ENCODE data around the gene SCYGR1. TPM values are rescaled to one million over a fixed set of nuclear protein-coding genes. Genes with fewer than 3 reads are reported as not detected.

SCYGR1 gene
- total RNA-seq, 1 experiment from 2014 or later: not detected

GRCh38 chr2:227406177-227407031, 18.7 kb upstream of the SCYGR1 start:
- Histone ChIP-seq H3K79me2 (ENCODE audit: low read length) (no peaks in the 10 kb centered on the region), H3K27me3 (ENCODE audit: low read length) (no peaks in the 10 kb centered on the region), H3K36me3 (ENCODE audit: low read depth, low read length) (no peaks in the 10 kb centered on the region), H4K20me1 (ENCODE audit: low read length) (no peaks in the 10 kb centered on the region), H2AFZ (ENCODE audit: low read length) (peak overlapping the region; percentile 54), H3K4me3 (ENCODE audit: low read length) (no peak overlapping the region), H3K27ac (ENCODE audit: low read length) (peak overlapping the region; percentile 48), H3F3A (ENCODE audit: low read length, unreplicated experiment) (no peaks in the 10 kb centered on the region), H3K9me2 (replicated peaks; ENCODE audit: low read length) (no peaks in the 10 kb centered on the region), H3K4me1 (ENCODE audit: insufficient read depth, low read length) (peaks cover 14% of the 10 kb centered on the region), H3K4me2 (ENCODE audit: low read length) (peak overlapping the region; percentile 59), H3K9me3 (ENCODE audit: low read length) (no peaks in the 10 kb centered on the region), H3K9ac (ENCODE audit: low read length) (peak overlapping the region; percentile 30)
- intact Hi-C loops (cut with micrococcal nuclease): loop anchor here (1.0 to 10.0 kb wide), 6 partner anchors 68 to 468 kb away; partner anchors contain the start of gene DAW1
- CTCF ChIA-PET: interaction anchor here (0.5 to 1.0 kb wide), 6 partner anchors 9 to 359 kb away, joined by 3 to 6 read pairs (median 4); no protein-coding TSS in a partner anchor
- no peak for TF ChIP-seq EZH2phosphoT487 (IDR thresholded peaks at IDR 0.05; ENCODE audit: borderline replicate concordance, low read length)
- peak; percentile 90 for TF ChIP-seq CTCF (conservative IDR thresholded peaks at IDR 0.05; ENCODE audit: low read depth, low read length)
- peak; percentile 91 for ATAC-seq
- peak; percentile 99 for DNase-seq
- BruUV-seq (replicated peaks): TSS peak; percentile 87
- POLR2A ChIA-PET (ENCODE audit: unreplicated experiment): interaction anchor here (0.6 kb wide), 1 partner anchor 1938 kb away, joined by 4 read pairs; no protein-coding TSS in a partner anchor

GRCh38 chr2:227404585-227405271, 17.0 kb upstream of the SCYGR1 start:
- Histone ChIP-seq H3K79me2 (ENCODE audit: low read length) (no peaks in the 10 kb centered on the region), H4K20me1 (ENCODE audit: low read length) (no peaks in the 10 kb centered on the region), H3F3A (ENCODE audit: low read length, unreplicated experiment) (no peaks in the 10 kb centered on the region), H2AFZ (ENCODE audit: low read length) (no peak overlapping the region), H3K4me2 (ENCODE audit: low read length) (no peak overlapping the region), H3K27ac (ENCODE audit: low read length) (no peak overlapping the region), H3K9me2 (replicated peaks; ENCODE audit: low read length) (no peaks in the 10 kb centered on the region), H3K9me3 (ENCODE audit: low read length) (no peaks in the 10 kb centered on the region), H3K4me1 (ENCODE audit: insufficient read depth, low read length) (peaks cover 14% of the 10 kb centered on the region), H3K36me3 (ENCODE audit: low read depth, low read length) (no peaks in the 10 kb centered on the region), H3K27me3 (ENCODE audit: low read length) (no peaks in the 10 kb centered on the region), H3K9ac (ENCODE audit: low read length) (no peak overlapping the region), H3K4me3 (ENCODE audit: low read length) (no peak overlapping the region)
- no peak for TF ChIP-seq EZH2 (IDR thresholded peaks at IDR 0.05; ENCODE audit: low read length, unreplicated experiment)
- BruUV-seq (replicated peaks): no TSS peak
- intact Hi-C loops (cut with micrococcal nuclease): loop anchor here (10.0 kb wide), 2 partner anchors 270 to 470 kb away; partner anchors contain the start of gene DAW1
- ATAC-seq (no peak), DNase-seq (peak; percentile 6)
- CTCF ChIA-PET: interaction anchor here (0.5 to 0.9 kb wide), 3 partner anchors 34 to 624 kb away, joined by 3 to 4 read pairs (median 3); no protein-coding TSS in a partner anchor
- POLR2A ChIA-PET (ENCODE audit: unreplicated experiment): no interaction called here

GRCh38 chr2:227402959-227403358, 15.2 kb upstream of the SCYGR1 start:
- H3K9me3 ChIP-seq (ENCODE audit: low read length): no peaks in the 10 kb centered on the region
- 0 out of 2 replicates have a peak overlapping the region, but pooled peaks have one; percentile 26 for H3K4me2 ChIP-seq (ENCODE audit: low read length)
- no peaks in the 10 kb centered on the region for H3K79me2 ChIP-seq (ENCODE audit: low read length)
- H3K4me3 ChIP-seq (ENCODE audit: low read length): no peak overlapping the region
- TF ChIP-seq EZH2 (IDR thresholded peaks at IDR 0.05; ENCODE audit: low read length, unreplicated experiment) (no peak), CTCF (conservative IDR thresholded peaks at IDR 0.05; ENCODE audit: low read depth, low read length) (no peak), EZH2phosphoT487 (IDR thresholded peaks at IDR 0.05; ENCODE audit: borderline replicate concordance, low read length) (no peak)
- BruUV-seq (replicated peaks): no TSS peak
- intact Hi-C loops (cut with micrococcal nuclease): loop anchor here (10.0 kb wide), 2 partner anchors 268 to 472 kb away; partner anchors contain the start of gene DAW1
- peak; percentile 42 for ATAC-seq
- CTCF ChIA-PET: no interaction called here
- peaks cover 14% of the 10 kb centered on the region for H3K4me1 ChIP-seq (ENCODE audit: insufficient read depth, low read length)
- H3F3A ChIP-seq (ENCODE audit: low read length, unreplicated experiment): no peaks in the 10 kb centered on the region
- H2AFZ ChIP-seq (ENCODE audit: low read length): no peak overlapping the region
- no peak overlapping the region for H3K27ac ChIP-seq (ENCODE audit: low read length)
- no peaks in the 10 kb centered on the region for H4K20me1 ChIP-seq (ENCODE audit: low read length)
- no peaks in the 10 kb centered on the region for H3K9me2 ChIP-seq (replicated peaks; ENCODE audit: low read length)
- DNase-seq: peak; percentile 73
- H3K9ac ChIP-seq (ENCODE audit: low read length): no peak overlapping the region
- POLR2A ChIA-PET (ENCODE audit: unreplicated experiment): no interaction called here
- H3K27me3 ChIP-seq (ENCODE audit: low read length): no peaks in the 10 kb centered on the region
- no peaks in the 10 kb centered on the region for H3K36me3 ChIP-seq (ENCODE audit: low read depth, low read length)

All from PC-3 (cell line).